Liver (tissue), 3 donors: ENCODE data around the gene PRSS27.

Experiments
- CTCF ChIP-seq: fragments of 150-350 bp; IDR thresholded peaks from 2 replicates; pipeline ENCODE4 v1.5.1; 2017; ENCODE audit warnings: improper control_type of control experiment, low read depth, low read length; ENCODE audit not compliant: missing input control
- GABPA ChIP-seq, 2 donors: IDR thresholded peaks in 1 of 2; conservative IDR thresholded peaks in 1 of 2; 2 replicates each; pipeline ENCODE4 v1.6.1; 2016; ENCODE audit warnings: antibody characterized with exemption in 2 of 2, mild to moderate bottlenecking in 1 of 2, moderate library complexity in 1 of 2
- JUND ChIP-seq, 2 donors: IDR thresholded peaks; 2 replicates each; pipeline ENCODE4 v1.6.1; 2016; ENCODE audit warnings: antibody characterized with exemption in 2 of 2
- MAX ChIP-seq: IDR thresholded peaks from 2 replicates; pipeline ENCODE4 v1.6.1; 2016; ENCODE audit warnings: antibody characterized with exemption
- NR2F2 ChIP-seq: IDR thresholded peaks from 2 replicates; pipeline ENCODE4 v1.6.1; 2016; ENCODE audit warnings: antibody characterized with exemption
- SP1 ChIP-seq: IDR thresholded peaks from 2 replicates; pipeline ENCODE4 v1.6.1; 2018; ENCODE audit warnings: antibody characterized with exemption, mild to moderate bottlenecking
- YY1 ChIP-seq: IDR thresholded peaks from 2 replicates; pipeline ENCODE4 v1.6.1; 2016; ENCODE audit warnings: antibody characterized with exemption, mild to moderate bottlenecking
- donor health status: healthy.
- donor health status: healthy.

GRCh38 chr16:2706611-2707311, 13.3 kb downstream of the PRSS27 start:
- no peak for TF ChIP-seq CTCF
- TF ChIP-seq SP1: no peak
- TF ChIP-seq YY1: no peak
- TF ChIP-seq JUND (IDR thresholded peaks at IDR 0.05): no peak
- no peak for TF ChIP-seq GABPA (IDR thresholded peaks at IDR 0.05 in 1 of 2, conservative IDR thresholded peaks at IDR 0.05 in 1 of 2)
- no peak for TF ChIP-seq MAX
- no peak for TF ChIP-seq NR2F2
